ENCODE measurements around the gene CRADD. TPM values are rescaled to one million over a fixed set of nuclear protein-coding genes. Genes with fewer than 3 reads are reported as not detected.
"Not testable (repeated sequence)": the region's sequence is repeated elsewhere in the genome, so short reads cannot be mapped to it uniquely, and the experiment has no call there.

The CRADD gene
- total RNA-seq, 1 donor, result 12.9 TPM

DNA sequence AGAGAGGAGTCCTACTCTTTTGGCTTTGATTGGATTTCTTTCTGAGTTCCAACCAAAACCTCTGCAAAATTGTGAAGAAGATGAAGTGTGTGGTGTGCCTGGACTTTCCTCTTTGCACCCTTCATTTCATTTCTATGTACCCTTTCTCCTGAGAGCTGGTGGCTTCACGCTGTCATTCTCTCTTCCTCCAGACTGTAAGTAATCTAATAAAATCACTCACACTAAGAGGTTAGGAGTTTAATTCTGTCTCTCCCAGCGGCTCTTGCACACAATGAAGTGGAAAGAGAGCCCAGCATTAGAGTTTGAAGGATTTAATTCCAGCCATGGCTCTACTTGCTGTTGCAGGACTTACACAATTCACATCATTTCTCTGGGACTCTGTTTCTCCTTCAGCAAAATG, 37.8 kb upstream of the CRADD start:
- TF ChIP-seq CTCF (IDR thresholded peaks at IDR 0.05; ENCODE audit: insufficient read depth, low read length), result no peak
- DNase-seq (ENCODE audit: low read depth), result no peak
- H3K4me3 ChIP-seq (ENCODE audit: low read depth, low read length), result no peak overlapping the region

DNA sequence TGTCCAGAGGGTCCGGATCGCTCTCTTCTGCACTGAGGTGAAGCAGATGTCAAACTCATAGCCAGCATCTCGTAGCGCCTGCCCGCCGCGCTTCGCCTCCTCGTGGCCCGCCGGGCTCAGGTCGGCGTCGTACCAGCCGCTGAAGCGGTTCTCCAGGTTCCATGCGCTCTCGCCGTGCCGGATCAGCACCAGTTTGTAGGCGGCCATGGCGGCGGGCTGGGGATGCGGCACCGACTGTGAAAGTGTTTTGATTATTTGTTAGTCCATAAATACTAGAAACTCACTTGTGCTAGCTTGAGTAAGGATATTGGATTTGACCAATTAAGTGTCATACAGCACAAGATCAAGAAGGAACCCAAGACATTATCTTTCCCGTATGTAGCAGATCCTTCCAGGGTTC, 35.8 kb upstream of the CRADD start:
- not testable (repeated sequence) for DNase-seq (ENCODE audit: low read depth); H3K4me3 ChIP-seq (ENCODE audit: low read depth, low read length)

GRCh38 chr12:93642751-93643150, 34.4 kb upstream of the CRADD start:
- no peak overlapping the region for H3K4me3 ChIP-seq (ENCODE audit: low read depth, low read length)
- DNase-seq (ENCODE audit: low read depth), result no peak
- no peak for TF ChIP-seq CTCF (IDR thresholded peaks at IDR 0.05; ENCODE audit: insufficient read depth, low read length)

DNA sequence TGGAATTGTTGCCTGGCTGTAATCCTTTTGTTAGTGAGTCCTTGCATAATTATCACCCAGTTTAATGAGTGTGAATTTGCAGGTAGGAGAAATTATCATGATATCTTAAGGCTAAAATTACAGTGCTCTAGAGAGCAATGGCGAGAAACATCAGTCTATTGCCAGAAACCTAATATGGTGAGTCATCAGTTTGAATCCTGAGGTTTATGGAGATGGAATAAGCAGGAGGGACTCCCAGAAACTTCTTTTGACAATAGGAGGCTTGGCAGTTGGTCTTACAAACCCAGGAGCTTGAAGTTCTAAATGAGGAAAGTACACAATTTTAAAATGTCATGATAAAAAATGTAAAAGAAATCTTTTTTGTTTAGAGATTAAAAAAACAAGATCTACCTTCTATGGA, 31.5 kb upstream of the CRADD start:
- H3K4me3 ChIP-seq (ENCODE audit: low read depth, low read length), result no peak overlapping the region
- no peak for TF ChIP-seq CTCF (IDR thresholded peaks at IDR 0.05; ENCODE audit: insufficient read depth, low read length)
- peak; percentile 69 for DNase-seq (ENCODE audit: low read depth)

DNA sequence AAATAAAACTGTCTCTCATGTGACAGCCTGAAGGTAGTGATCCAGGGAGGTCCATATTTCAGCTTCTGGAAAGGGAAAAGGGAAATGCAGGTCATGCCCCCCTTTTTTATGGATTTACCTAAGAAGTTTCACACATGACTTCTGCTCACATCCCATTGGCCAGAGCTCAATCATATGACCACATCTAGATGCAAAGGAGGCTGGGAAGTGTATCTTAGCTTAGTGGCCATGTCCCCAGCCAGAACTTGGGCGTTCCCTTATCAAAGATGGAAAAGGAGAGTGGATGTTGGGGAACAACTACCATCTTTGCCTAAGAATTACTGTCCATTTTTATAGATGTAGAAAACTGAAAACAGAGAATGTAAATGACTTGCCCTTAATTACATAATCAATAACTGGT, 26.5 kb upstream of the CRADD start:
- no peak overlapping the region for H3K4me3 ChIP-seq (ENCODE audit: low read depth, low read length)
- no peak for TF ChIP-seq CTCF (IDR thresholded peaks at IDR 0.05; ENCODE audit: insufficient read depth, low read length)
- no peak for DNase-seq (ENCODE audit: low read depth)

DNA sequence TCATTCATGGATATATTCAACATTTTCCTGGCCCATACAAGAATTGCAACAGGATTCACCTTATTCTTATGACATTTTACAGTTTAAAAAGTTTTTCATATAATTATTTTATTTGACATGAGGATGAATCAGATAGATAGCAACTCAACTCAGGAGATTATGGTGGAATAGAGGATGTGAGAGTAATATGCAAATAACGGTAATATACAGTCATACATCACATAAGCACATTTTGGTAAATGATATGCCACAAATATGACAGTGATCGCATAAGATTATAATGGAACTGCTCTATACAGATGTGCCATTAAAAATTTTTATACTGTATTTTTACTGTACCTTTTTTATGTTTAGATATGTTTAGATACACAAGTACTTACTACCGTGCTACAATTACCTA, 24.1 kb upstream of the CRADD start:
- H3K4me3 ChIP-seq (ENCODE audit: low read depth, low read length), result no peak overlapping the region
- no peak for DNase-seq (ENCODE audit: low read depth)
- TF ChIP-seq CTCF (IDR thresholded peaks at IDR 0.05; ENCODE audit: insufficient read depth, low read length), result no peak

DNA sequence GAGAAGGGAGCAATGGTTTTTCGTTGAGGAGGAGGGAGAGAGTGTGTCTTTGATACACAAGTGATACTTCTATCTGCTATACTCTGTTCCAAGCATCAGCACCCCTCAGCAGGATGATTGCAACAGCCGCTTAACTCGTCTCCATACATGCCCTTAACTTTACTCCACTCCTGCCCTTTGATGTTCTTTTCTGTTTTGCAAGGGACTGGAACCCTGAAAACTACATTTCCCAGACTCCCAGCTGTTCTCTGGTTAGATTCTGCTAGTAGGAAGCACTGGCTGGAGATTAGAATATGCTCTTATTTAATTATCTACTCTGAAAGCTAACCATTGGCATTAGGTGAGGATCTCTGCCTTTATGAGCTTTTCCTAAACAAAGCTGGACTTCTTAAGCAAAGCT, 23.5 kb upstream of the CRADD start:
- DNase-seq (ENCODE audit: low read depth), result no peak
- H3K4me3 ChIP-seq (ENCODE audit: low read depth, low read length), result no peak overlapping the region
- no peak for TF ChIP-seq CTCF (IDR thresholded peaks at IDR 0.05; ENCODE audit: insufficient read depth, low read length)

Measured in fibroblast of the aortic adventitia (primary cell).